Osteoblast (primary cell): ENCODE measurements around the gene CD28. TPM values are rescaled to one million over a fixed set of nuclear protein-coding genes. Genes with fewer than 3 reads are reported as not detected.

ENCODE experiments used
- DNase-seq: peaks from one replicate; pipeline ENCODE4 v3.0.0; 2011; ENCODE audit warnings: low spot score, mixed read lengths; ENCODE audit not compliant: insufficient read length; ENCODE audit errors: missing footprints
- H2AFZ ChIP-seq: 2 replicates; pipeline ENCODE4 v1.6.0; 2011; ENCODE audit warnings: mild to moderate bottlenecking, low read length
- H3K27ac ChIP-seq: 2 replicates; pipeline ENCODE4 v1.5.1; 2011; ENCODE audit warnings: mild to moderate bottlenecking, low read depth, low read length, moderate library complexity
- H3K27me3 ChIP-seq: 2 replicates; pipeline ENCODE4 v1.6.0; 2012; ENCODE audit warnings: mild to moderate bottlenecking, control low read depth, inconsistent platforms, low read length, moderate library complexity; ENCODE audit not compliant: insufficient read depth
- H3K36me3 ChIP-seq: 2 replicates; pipeline ENCODE4 v1.5.1; 2011; ENCODE audit warnings: mild to moderate bottlenecking, low read length, control low read depth, moderate library complexity; ENCODE audit not compliant: insufficient read depth
- H3K4me1 ChIP-seq: 2 replicates; pipeline ENCODE4 v1.5.1; 2011; ENCODE audit warnings: mild to moderate bottlenecking, low read length, control low read depth, moderate library complexity; ENCODE audit not compliant: insufficient read depth
- H3K4me2 ChIP-seq: 2 replicates; pipeline ENCODE4 v1.6.0; 2011; ENCODE audit warnings: mild to moderate bottlenecking, low read length; ENCODE audit not compliant: insufficient read depth
- H3K4me3 ChIP-seq: fragments of 200-600 bp; sonication (generic); 3 replicates; pipeline ENCODE4 v1.5.1; 2012; ENCODE audit warnings: mild to moderate bottlenecking, low read length, inconsistent platforms; ENCODE audit not compliant: insufficient read depth
- H3K79me2 ChIP-seq: 2 replicates; pipeline ENCODE4 v1.6.0; 2012; ENCODE audit warnings: mild to moderate bottlenecking, low read length, control low read depth, inconsistent platforms; ENCODE audit not compliant: insufficient read depth
- H3K9me3 ChIP-seq: 2 replicates; pipeline ENCODE4 v1.5.1; 2011; ENCODE audit warnings: low read depth, low read length, control low read depth
- H4K20me1 ChIP-seq: 2 replicates; pipeline ENCODE4 v1.6.0; 2012; ENCODE audit warnings: mild to moderate bottlenecking, low read length, control low read depth; ENCODE audit not compliant: insufficient read depth
- total RNA-seq: library from RNA; depleted of rRNA; stranded (reverse); fragments of >200 nt; gene quantifications from 2 replicates; pipeline ENCODE4 v1.2.3, GENCODE V29; 2012
- TF ChIP-seq, protein P1 (sequence below): IDR thresholded peaks from 2 replicates; pipeline ENCODE4 v1.5.1; 2011; ENCODE audit warnings: mild to moderate bottlenecking, low read depth, low read length, moderate library complexity; ENCODE audit errors: extremely low read depth

Gene CD28
- total RNA-seq, 1 donor: not detected

DNA sequence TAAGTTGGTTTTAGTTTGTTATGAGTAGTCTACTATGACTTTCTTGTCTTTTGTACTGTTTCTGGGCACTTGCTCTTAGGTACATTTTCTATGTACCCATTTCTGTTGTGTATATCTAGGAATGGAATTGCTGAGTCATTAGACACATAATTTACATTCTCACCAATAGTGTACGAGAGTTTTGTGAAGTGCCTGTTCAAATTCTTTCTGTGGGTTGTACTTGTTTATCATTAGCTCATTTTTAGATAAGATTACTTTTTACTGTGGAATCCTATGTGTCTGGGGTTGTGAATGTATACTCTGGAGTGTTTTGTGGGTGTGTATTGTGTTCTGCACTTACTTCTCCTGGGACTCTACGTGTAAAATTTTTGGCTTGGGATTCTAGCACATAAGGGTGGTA lies 36.6 kb upstream of the CD28 start:
- Histone ChIP-seq H3K4me1 (peaks cover 21% of the 10 kb centered on the region), H3K27me3 (no peaks in the 10 kb centered on the region), H3K36me3 (no peaks in the 10 kb centered on the region), H3K4me2 (no peak overlapping the region), H3K9me3 (no peaks in the 10 kb centered on the region), H3K79me2 (no peaks in the 10 kb centered on the region), H3K4me3 (no peak overlapping the region), H4K20me1 (no peaks in the 10 kb centered on the region), H2AFZ (no peak overlapping the region), H3K27ac (no peak overlapping the region)
- TF ChIP-seq, protein P1, sequence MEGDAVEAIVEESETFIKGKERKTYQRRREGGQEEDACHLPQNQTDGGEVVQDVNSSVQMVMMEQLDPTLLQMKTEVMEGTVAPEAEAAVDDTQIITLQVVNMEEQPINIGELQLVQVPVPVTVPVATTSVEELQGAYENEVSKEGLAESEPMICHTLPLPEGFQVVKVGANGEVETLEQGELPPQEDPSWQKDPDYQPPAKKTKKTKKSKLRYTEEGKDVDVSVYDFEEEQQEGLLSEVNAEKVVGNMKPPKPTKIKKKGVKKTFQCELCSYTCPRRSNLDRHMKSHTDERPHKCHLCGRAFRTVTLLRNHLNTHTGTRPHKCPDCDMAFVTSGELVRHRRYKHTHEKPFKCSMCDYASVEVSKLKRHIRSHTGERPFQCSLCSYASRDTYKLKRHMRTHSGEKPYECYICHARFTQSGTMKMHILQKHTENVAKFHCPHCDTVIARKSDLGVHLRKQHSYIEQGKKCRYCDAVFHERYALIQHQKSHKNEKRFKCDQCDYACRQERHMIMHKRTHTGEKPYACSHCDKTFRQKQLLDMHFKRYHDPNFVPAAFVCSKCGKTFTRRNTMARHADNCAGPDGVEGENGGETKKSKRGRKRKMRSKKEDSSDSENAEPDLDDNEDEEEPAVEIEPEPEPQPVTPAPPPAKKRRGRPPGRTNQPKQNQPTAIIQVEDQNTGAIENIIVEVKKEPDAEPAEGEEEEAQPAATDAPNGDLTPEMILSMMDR: no peak
- DNase-seq: no peak

DNA sequence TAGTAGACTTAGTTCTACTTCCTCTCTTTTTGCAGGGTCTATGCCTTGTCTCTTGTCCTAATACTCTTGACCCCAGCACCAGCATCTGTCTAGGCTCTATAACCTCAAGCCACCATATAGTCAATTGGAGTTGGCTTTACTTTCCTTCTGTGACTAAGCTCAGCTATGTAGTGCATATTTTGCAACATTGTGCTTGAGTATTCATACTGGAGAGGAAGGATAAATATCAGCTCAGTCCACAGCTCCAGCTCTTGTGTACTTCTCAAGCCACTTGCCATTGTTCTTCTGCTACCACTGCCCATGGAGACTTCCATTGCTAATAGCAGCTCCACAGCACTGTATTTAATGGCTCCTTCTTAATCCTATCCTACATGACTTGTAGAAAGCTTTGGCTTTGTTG lies 35.5 kb upstream of the CD28 start:
- H3K4me1 ChIP-seq: peaks cover 28% of the 10 kb centered on the region
- no peaks in the 10 kb centered on the region for H3K9me3 ChIP-seq
- no peaks in the 10 kb centered on the region for H3K27me3 ChIP-seq
- no peak overlapping the region for H2AFZ ChIP-seq
- no peaks in the 10 kb centered on the region for H3K36me3 ChIP-seq
- no peaks in the 10 kb centered on the region for H3K79me2 ChIP-seq
- H4K20me1 ChIP-seq: no peaks in the 10 kb centered on the region
- no peak overlapping the region for H3K4me2 ChIP-seq
- peak; percentile 19 for DNase-seq
- no peak overlapping the region for H3K4me3 ChIP-seq
- H3K27ac ChIP-seq: no peak overlapping the region
- TF ChIP-seq, protein P1: no peak

DNA sequence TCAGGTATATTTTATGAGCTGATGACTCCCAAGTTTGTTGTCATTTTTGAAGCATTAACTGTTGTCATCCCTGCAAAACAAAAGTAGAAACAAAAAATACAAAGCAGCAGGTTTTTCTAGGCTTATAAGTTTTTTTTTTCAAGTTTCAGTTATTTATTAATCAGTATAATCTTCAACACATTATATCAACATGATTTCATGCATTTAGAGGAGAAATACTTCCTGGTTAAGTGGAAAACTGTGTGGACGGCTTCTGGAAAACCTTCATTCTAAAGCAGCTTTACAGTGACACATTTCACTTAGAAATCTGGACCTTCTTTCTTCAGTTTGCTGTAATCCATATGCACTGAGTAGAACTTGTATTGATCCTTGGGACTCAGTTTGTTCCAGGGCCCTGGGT lies 34.6 kb upstream of the CD28 start:
- H3K79me2 ChIP-seq: no peaks in the 10 kb centered on the region
- H4K20me1 ChIP-seq: no peaks in the 10 kb centered on the region
- no peaks in the 10 kb centered on the region for H3K27me3 ChIP-seq
- no peaks in the 10 kb centered on the region for H3K36me3 ChIP-seq
- H2AFZ ChIP-seq: no peak overlapping the region
- peaks cover 28% of the 10 kb centered on the region for H3K4me1 ChIP-seq
- DNase-seq: no peak
- no peak overlapping the region for H3K27ac ChIP-seq
- TF ChIP-seq, protein P1: no peak
- no peaks in the 10 kb centered on the region for H3K9me3 ChIP-seq
- no peak overlapping the region for H3K4me3 ChIP-seq
- H3K4me2 ChIP-seq: no peak overlapping the region

DNA sequence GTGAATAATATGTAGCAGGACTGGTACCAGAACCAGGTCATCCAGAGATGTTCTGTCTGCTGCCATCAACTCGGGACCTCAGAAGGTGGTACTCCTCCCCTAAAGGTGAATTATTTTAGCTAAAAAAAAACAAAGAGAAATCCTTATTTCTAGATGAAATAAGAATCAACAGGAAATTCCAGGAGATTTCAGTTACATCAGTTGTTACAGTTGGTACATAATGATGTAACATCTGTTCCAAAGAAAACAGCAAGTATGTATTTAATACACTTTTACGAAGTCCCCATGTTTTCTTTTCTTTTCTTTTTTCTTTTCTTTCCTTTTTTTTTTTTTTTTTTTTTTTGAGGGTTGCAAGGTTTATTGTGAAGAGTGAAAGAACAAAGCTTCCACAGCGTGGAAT lies 33.6 kb upstream of the CD28 start:
- Histone ChIP-seq H4K20me1 (no peaks in the 10 kb centered on the region), H3K27ac (no peak overlapping the region), H3K4me1 (peaks cover 28% of the 10 kb centered on the region), H3K9me3 (no peaks in the 10 kb centered on the region), H3K4me2 (no peak overlapping the region), H3K4me3 (no peak overlapping the region), H2AFZ (no peak overlapping the region), H3K36me3 (no peaks in the 10 kb centered on the region), H3K27me3 (no peaks in the 10 kb centered on the region), H3K79me2 (no peaks in the 10 kb centered on the region)
- TF ChIP-seq, protein P1: no peak
- no peak for DNase-seq
